H7 (cell line): Measurements from ENCODE around the gene FTCDNL1. TPM values are rescaled to one million over a fixed set of nuclear protein-coding genes. Genes with fewer than 3 reads are reported as not detected.

Experiments used
- DNase-seq: peaks from one replicate; pipeline ENCODE4 v3.0.0; 2012
- H3K27me3 ChIP-seq: 2 replicates; pipeline ENCODE4 v1.6.0; 2011; ENCODE audit warnings: mild to moderate bottlenecking, low read length; ENCODE audit not compliant: control insufficient read depth, insufficient read depth
- H3K36me3 ChIP-seq: replicated peaks from 2 replicates; pipeline ENCODE4 v1.5.1; 2011; ENCODE audit warnings: low read length; ENCODE audit not compliant: control insufficient read depth, insufficient read depth
- H3K4me3 ChIP-seq: 2 replicates; pipeline ENCODE4 v1.5.1; 2011; ENCODE audit warnings: low read depth, mild to moderate bottlenecking, control low read depth, low read length, moderate library complexity; ENCODE audit not compliant: insufficient read depth
- total RNA-seq: library from RNA; depleted of rRNA; stranded (reverse); fragments of >200 nt; shearing (Covaris generic); gene quantifications from 2 replicates; pipeline ENCODE4 v1.2.3, GENCODE V29; 2014; rRNA removed

The FTCDNL1 gene
- 0.59 and 0.96 TPM in 2 replicates for total RNA-seq

DNA sequence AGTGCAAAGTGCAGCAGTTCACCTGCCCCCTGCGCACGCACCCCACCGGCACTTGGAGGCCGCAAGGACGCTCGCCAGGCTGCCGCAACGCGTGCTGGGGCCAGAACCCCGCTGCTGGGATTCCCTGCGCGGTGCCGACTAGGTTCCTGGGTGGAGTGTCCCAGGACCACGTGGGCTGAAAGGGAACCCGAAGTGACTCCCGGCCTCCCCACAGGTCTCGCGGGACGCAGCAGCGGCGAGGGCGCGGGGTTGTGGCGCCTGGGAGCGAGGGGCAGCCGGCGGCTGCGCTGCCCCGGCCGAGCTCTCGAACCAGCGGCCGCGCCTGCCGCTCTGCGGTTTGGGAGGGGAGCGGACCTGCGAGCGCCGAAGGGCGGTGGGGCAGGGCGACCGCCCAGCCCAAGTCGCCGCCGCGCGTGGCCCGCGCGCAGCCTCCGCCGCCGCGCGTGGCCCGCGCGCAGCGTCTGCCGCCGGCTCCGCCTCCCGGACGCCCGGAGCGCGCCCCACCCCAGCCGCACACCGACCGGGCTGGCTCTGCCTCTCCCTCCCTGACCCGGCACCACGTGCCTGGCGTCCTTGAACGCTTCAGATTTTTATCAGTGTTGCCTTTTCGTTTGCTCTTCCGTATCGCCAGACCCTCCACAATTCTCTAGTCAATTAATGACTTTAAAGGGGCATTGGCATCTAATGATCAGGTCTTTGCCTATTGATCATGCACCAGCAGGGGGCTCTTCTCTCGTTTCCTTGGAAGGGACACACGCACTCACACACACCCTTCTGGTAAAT, at the start of gene FTCDNL1:
Gene FTCDNL1 (minus strand): TSS at position 475 of the 783 bp plus-strand sequence. CDS start 2,230 bp downstream, outside the sequence.
- peak; percentile 76 for DNase-seq

GRCh38 chr2:199896617-199897016, 45.6 kb upstream of the FTCDNL1 start:
- no peaks in the 10 kb centered on the region for H3K36me3 ChIP-seq
- no peaks in the 10 kb centered on the region for H3K27me3 ChIP-seq
- H3K4me3 ChIP-seq, result no peak overlapping the region
- DNase-seq, result no peak

More for the DNA sequence above, at the start of gene FTCDNL1:
- Histone ChIP-seq H3K27me3 (peaks cover 3% of the 10 kb centered on the region; the same call in 1 of the 2 replicates), H3K4me3 (peak within 1 kb of the TSS; percentile 74), H3K36me3 (no peaks in the 10 kb centered on the region; the same call in 1 of the 2 replicates)

DNA sequence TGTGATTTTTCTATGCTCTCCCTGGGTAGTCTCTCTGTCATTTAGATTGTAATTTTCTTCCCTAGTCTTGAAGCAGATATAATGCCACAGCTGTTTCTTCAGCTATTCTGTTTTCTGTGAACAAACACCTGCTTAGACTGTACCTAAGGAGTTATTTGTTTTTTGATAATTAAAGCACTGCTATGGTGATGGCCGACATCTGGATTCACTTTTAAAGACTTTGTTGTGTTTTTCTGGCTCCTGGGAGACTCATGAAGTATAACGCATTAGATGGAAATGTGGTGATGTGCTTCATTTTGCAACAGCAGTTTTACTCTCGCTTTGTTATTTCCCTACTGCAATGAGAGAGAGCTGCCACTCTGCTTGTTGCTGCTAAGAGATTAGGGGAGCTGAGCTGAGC, 44.4 kb upstream of the FTCDNL1 start:
- no peaks in the 10 kb centered on the region for H3K27me3 ChIP-seq
- no peak overlapping the region for H3K4me3 ChIP-seq
- DNase-seq, result no peak
- H3K36me3 ChIP-seq, result no peaks in the 10 kb centered on the region

- no peaks in the 10 kb centered on the region for H3K27me3 ChIP-seq
- no peaks in the 10 kb centered on the region for H3K36me3 ChIP-seq
- H3K4me3 ChIP-seq, result no peak overlapping the region
- DNase-seq, result no peak
Measured at GRCh38 chr2:199883474-199884212, 32.7 kb upstream of the FTCDNL1 start.

GRCh38 chr2:199882667-199883066, 31.7 kb upstream of the FTCDNL1 start:
- no peak for DNase-seq
- no peaks in the 10 kb centered on the region for H3K27me3 ChIP-seq

GRCh38 chr2:199875400-199875799, 24.4 kb upstream of the FTCDNL1 start:
- no peak overlapping the region for H3K4me3 ChIP-seq
- no peak for DNase-seq
- no peaks in the 10 kb centered on the region for H3K36me3 ChIP-seq
- no peaks in the 10 kb centered on the region for H3K27me3 ChIP-seq

More at GRCh38 chr2:199882667-199883066, 31.7 kb upstream of the FTCDNL1 start:
- Histone ChIP-seq H3K4me3 (no peak overlapping the region), H3K36me3 (no peaks in the 10 kb centered on the region)

- Histone ChIP-seq H3K36me3 (no peaks in the 10 kb centered on the region), H3K27me3 (no peaks in the 10 kb centered on the region), H3K4me3 (no peak overlapping the region)
- DNase-seq, result no peak
Measured at GRCh38 chr2:199874209-199874608, 23.2 kb upstream of the FTCDNL1 start.

- Histone ChIP-seq H3K27me3 (no peaks in the 10 kb centered on the region), H3K4me3 (no peak overlapping the region), H3K36me3 (no peaks in the 10 kb centered on the region)
- DNase-seq, result no peak
Measured at GRCh38 chr2:199870581-199870980, 19.6 kb upstream of the FTCDNL1 start.

GRCh38 chr2:199869653-199870052, 18.7 kb upstream of the FTCDNL1 start:
- Histone ChIP-seq H3K4me3 (no peak overlapping the region), H3K36me3 (no peaks in the 10 kb centered on the region), H3K27me3 (no peaks in the 10 kb centered on the region)
- DNase-seq, result no peak

DNA sequence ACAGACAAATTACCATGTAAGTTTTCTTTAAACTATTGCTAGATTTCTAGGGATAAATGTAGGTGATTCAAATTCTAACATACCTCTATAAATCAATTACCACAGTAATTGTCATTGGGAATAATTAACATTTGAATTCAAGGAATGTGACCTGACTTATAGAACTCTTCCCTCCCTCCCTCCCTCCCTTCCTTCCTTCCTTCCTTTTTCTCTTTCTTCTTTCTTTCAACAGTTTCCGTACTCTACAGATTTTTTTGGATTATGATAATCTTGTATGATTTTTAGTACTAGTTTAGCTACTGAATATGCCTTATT, 18.2 kb upstream of the FTCDNL1 start:
- DNase-seq, result peak; percentile 28
- no peak overlapping the region for H3K4me3 ChIP-seq
- no peaks in the 10 kb centered on the region for H3K27me3 ChIP-seq

GRCh38 chr2:199868431-199869226, 17.6 kb upstream of the FTCDNL1 start:
- Histone ChIP-seq H3K27me3 (no peaks in the 10 kb centered on the region), H3K4me3 (no peak overlapping the region), H3K36me3 (no peaks in the 10 kb centered on the region)
- DNase-seq, result no peak

More for the DNA sequence above, 18.2 kb upstream of the FTCDNL1 start:
- H3K36me3 ChIP-seq, result no peaks in the 10 kb centered on the region

- Histone ChIP-seq H3K4me3 (no peak overlapping the region), H3K27me3 (no peaks in the 10 kb centered on the region), H3K36me3 (no peaks in the 10 kb centered on the region)
- no peak for DNase-seq
Measured at GRCh38 chr2:199865905-199866304, 14.9 kb upstream of the FTCDNL1 start.

DNA sequence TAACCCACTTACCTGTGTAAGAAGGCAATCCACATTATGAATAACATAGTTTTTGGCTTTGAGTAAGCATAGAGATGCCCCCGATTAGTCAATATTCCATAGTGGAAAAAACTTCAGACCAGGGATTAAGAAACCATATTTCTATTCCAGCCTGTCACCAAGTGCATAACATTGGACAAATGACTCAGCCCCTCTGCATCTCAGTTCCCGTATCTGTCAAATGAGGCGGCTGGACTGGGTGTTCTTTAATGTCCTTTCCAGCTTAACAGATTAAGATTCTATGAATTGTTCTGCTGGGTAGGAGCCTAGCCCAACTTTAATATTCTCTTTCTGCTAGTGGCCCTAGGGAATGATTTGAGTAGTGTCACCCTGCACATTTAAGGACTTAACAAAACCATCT, 11.8 kb upstream of the FTCDNL1 start:
- no peaks in the 10 kb centered on the region for H3K36me3 ChIP-seq

GRCh38 chr2:199861132-199861774, 10.3 kb upstream of the FTCDNL1 start:
- no peak overlapping the region for H3K4me3 ChIP-seq
- no peaks in the 10 kb centered on the region for H3K36me3 ChIP-seq
- H3K27me3 ChIP-seq, result no peaks in the 10 kb centered on the region
- DNase-seq, result no peak

More for the DNA sequence above, 11.8 kb upstream of the FTCDNL1 start:
- no peaks in the 10 kb centered on the region for H3K27me3 ChIP-seq
- no peak overlapping the region for H3K4me3 ChIP-seq
- DNase-seq, result no peak
